ENCODE results near the gene PRKG1. TPM values are rescaled to one million over a fixed set of nuclear protein-coding genes. Genes with fewer than 3 reads are reported as not detected.

PRKG1 gene
- total RNA-seq, 1 experiment from 2014 or later: 0.21 TPM

GRCh38 chr10:52212062-52212461 lies 1137.8 kb downstream of the PRKG1 start:
- BruUV-seq (replicated peaks): no TSS peak
- Mint-ChIP-seq H3K4me1 (ENCODE audit: low read depth, unreplicated experiment) (peaks cover 7% of the 10 kb centered on the region), H3K27ac (ENCODE audit: unreplicated experiment) (no peak overlapping the region), H3K9me3 (ENCODE audit: low read depth, unreplicated experiment) (no peaks in the 10 kb centered on the region), H3K27me3 (ENCODE audit: unreplicated experiment) (no peaks in the 10 kb centered on the region), H3K36me3 (ENCODE audit: insufficient read depth, unreplicated experiment) (no peaks in the 10 kb centered on the region), H3K4me3 (ENCODE audit: low read depth, unreplicated experiment) (no peak overlapping the region)
- DNase-seq: no peak
- CTCF ChIA-PET: no interaction called here
- intact Hi-C loops (cut with micrococcal nuclease; ENCODE audit: unreplicated experiment): loop anchor here (10.0 kb wide), 3 partner anchors 247 to 827 kb away; partner anchors contain the start of gene CSTF2T
- no peak for TF ChIP-seq CTCF (IDR thresholded peaks at IDR 0.05; ENCODE audit: unreplicated experiment)

DNA sequence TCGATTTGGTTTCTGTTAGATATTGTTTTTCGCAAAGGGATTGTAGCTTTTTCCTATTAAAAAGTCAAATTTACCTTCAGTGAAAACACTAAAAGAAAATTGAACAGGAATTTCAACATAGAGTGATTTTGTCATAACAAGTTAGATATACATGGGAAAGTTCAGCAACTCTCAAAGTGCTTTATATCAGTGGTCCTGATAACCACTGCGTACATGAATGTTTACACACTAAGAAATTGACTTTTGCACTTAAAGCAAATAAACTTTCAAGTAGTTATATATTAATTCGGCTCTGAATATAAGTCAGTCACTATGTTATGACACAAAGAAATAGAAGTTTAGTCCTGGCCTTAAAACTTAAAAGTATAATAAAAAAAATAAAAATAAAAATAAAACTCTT lies 1138.5 kb downstream of the PRKG1 start:
- no peak for DNase-seq
- TF ChIP-seq CTCF (IDR thresholded peaks at IDR 0.05; ENCODE audit: unreplicated experiment): no peak
- no TSS peak for BruUV-seq (replicated peaks)
- H3K4me1 Mint-ChIP-seq (ENCODE audit: low read depth, unreplicated experiment): peaks cover 7% of the 10 kb centered on the region
- H3K36me3 Mint-ChIP-seq (ENCODE audit: insufficient read depth, unreplicated experiment): no peaks in the 10 kb centered on the region
- no peaks in the 10 kb centered on the region for H3K27me3 Mint-ChIP-seq (ENCODE audit: unreplicated experiment)
- no peaks in the 10 kb centered on the region for H3K9me3 Mint-ChIP-seq (ENCODE audit: low read depth, unreplicated experiment)
- no peak overlapping the region for H3K27ac Mint-ChIP-seq (ENCODE audit: unreplicated experiment)
- CTCF ChIA-PET: interaction anchor here (0.9 kb wide), 1 partner anchor 11 kb away, joined by 3 read pairs; no protein-coding TSS in a partner anchor
- intact Hi-C loops (cut with micrococcal nuclease; ENCODE audit: unreplicated experiment): loop anchor here (10.0 kb wide), 3 partner anchors 248 to 828 kb away; partner anchors contain the start of gene CSTF2T
- no peak overlapping the region for H3K4me3 Mint-ChIP-seq (ENCODE audit: low read depth, unreplicated experiment)

DNA sequence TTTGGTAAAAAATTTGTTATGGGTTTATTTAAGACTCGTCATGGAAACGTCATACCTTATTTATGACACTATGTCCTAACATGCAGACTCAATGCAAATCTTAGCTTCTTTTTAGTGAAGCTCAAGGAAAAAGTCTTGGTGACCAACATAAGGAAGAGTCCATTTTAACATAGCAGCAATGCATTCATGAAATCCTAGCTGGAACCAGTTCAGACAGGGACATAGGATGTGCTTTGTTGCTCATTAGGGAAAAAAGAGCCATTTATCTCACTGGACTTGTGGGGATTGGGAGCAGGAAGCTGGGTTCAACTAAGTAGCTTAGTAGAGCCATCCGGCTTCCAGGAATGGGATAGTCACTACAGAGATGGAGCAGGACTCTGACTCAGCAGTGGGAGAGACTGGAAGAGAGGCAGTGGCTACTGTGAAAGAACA lies 1139.0 kb downstream of the PRKG1 start:
- H3K27ac Mint-ChIP-seq (ENCODE audit: unreplicated experiment): no peak overlapping the region
- H3K36me3 Mint-ChIP-seq (ENCODE audit: insufficient read depth, unreplicated experiment): no peaks in the 10 kb centered on the region
- TF ChIP-seq CTCF (IDR thresholded peaks at IDR 0.05; ENCODE audit: unreplicated experiment): no peak
- H3K4me1 Mint-ChIP-seq (ENCODE audit: low read depth, unreplicated experiment): peaks cover 7% of the 10 kb centered on the region
- no TSS peak for BruUV-seq (replicated peaks)
- CTCF ChIA-PET: interaction anchor here (0.9 kb wide), 1 partner anchor 12 kb away, joined by 3 read pairs; no protein-coding TSS in a partner anchor
- no peaks in the 10 kb centered on the region for H3K9me3 Mint-ChIP-seq (ENCODE audit: low read depth, unreplicated experiment)
- intact Hi-C loops (cut with micrococcal nuclease; ENCODE audit: unreplicated experiment): loop anchor here (10.0 kb wide), 3 partner anchors 249 to 829 kb away; partner anchors contain the start of gene CSTF2T
- no peak for DNase-seq
- H3K4me3 Mint-ChIP-seq (ENCODE audit: low read depth, unreplicated experiment): no peak overlapping the region
- no peaks in the 10 kb centered on the region for H3K27me3 Mint-ChIP-seq (ENCODE audit: unreplicated experiment)

GRCh38 chr10:52215745-52216361 lies 1141.6 kb downstream of the PRKG1 start:
- DNase-seq: peak; percentile 57
- Mint-ChIP-seq H3K9me3 (ENCODE audit: low read depth, unreplicated experiment) (no peaks in the 10 kb centered on the region), H3K27me3 (ENCODE audit: unreplicated experiment) (no peaks in the 10 kb centered on the region), H3K4me1 (ENCODE audit: low read depth, unreplicated experiment) (peaks cover 7% of the 10 kb centered on the region), H3K27ac (ENCODE audit: unreplicated experiment) (no peak overlapping the region), H3K36me3 (ENCODE audit: insufficient read depth, unreplicated experiment) (no peaks in the 10 kb centered on the region), H3K4me3 (ENCODE audit: low read depth, unreplicated experiment) (no peak overlapping the region)
- no TSS peak for BruUV-seq (replicated peaks)
- CTCF ChIA-PET: no interaction called here
- intact Hi-C loops (cut with micrococcal nuclease; ENCODE audit: unreplicated experiment): loop anchor here (5.0 to 10.0 kb wide), 6 partner anchors 214 to 1214 kb away; partner anchors contain the start of gene CSTF2T
- peak; percentile 56 for TF ChIP-seq CTCF (IDR thresholded peaks at IDR 0.05; ENCODE audit: unreplicated experiment)
